SK-N-SH treated with all-trans-retinoic acid at 6 μM for 48 hours (cell line): ENCODE measurements around the gene ADAM15.

Experiments
- SNAI2 ChIP-seq: fragments of 250-450 bp; sonication (Bioruptor Pico); IDR thresholded peaks from 2 replicates; pipeline ENCODE4 v1.5.0; 2020; ENCODE audit warnings: mild to moderate bottlenecking, moderate library complexity
- ZFP3 ChIP-seq: fragments of 250-450 bp; sonication (Bioruptor Pico); IDR thresholded peaks from 2 replicates; pipeline ENCODE4 v1.5.0; 2020; ENCODE audit warnings: mild to moderate bottlenecking, moderate library complexity
- ZNF8 ChIP-seq: fragments of 450-650 bp; formaldehyde crosslinking; IDR thresholded peaks from 2 replicates; pipeline ENCODE4 v1.5.0; 2020; ENCODE audit warnings: mild to moderate bottlenecking, moderate library complexity
- TF ChIP-seq, protein P1 (sequence below): fragments of 250-450 bp; sonication (Bioruptor Pico); IDR thresholded peaks from 2 replicates; pipeline ENCODE4 v1.5.1; 2020; ENCODE audit warnings: low read depth, mild to moderate bottlenecking, moderate library complexity

DNA sequence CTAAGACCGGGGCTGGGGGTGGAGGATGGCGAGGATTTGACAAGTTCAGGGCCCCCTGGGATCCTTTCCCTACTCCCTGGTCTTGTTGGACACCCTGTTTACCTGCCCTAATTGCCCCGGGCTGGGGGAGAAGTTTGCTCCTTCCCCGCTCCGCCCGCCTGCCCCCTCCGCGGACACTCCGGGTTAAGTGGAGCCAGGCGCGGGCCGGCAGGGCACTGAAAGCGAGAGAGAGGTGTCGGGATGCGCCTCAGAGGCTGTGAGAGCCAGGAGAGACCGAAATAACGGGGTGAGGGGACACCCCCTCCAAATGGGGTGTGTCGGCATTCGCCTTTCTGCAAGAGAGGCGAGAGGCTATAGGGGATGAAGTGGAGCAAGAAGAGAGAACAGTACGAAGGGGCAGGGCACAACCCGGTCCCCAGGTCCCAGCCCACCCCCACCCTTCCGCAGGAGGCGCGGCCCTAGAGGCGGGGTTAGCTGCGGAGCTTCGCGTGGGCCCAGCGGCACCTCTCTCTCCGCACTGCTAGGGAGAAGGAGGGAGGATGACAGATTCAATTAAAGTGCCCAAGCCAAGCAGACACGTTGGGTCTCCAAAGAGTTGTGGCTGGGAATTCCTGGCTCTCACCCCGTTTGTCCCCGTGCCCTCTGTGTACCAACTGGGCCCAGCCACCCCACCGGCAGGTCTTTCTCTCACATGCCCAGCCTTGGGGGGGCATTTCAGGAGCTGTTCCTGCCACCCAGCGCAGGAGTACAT lies 31.4 kb downstream of the ADAM15 start:
- TF ChIP-seq ZNF8 (CRISPR knock-in tag) (no peak), SNAI2 (CRISPR knock-in tag) (no peak), ZFP3 (CRISPR knock-in tag) (no peak)
- TF ChIP-seq, protein P1, sequence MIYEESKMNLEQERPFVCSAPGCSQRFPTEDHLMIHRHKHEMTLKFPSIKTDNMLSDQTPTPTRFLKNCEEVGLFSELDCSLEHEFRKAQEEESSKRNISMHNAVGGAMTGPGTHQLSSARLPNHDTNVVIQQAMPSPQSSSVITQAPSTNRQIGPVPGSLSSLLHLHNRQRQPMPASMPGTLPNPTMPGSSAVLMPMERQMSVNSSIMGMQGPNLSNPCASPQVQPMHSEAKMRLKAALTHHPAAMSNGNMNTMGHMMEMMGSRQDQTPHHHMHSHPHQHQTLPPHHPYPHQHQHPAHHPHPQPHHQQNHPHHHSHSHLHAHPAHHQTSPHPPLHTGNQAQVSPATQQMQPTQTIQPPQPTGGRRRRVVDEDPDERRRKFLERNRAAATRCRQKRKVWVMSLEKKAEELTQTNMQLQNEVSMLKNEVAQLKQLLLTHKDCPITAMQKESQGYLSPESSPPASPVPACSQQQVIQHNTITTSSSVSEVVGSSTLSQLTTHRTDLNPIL = no peak
